ENCODE data around the gene DUSP1.

Gene DUSP1
- total RNA-seq, result 65.4 to 851 (median 348) reads per million in 17 experiments

- DNase-seq, result peak; percentile 99 to 100 (median 100)
Observed at GRCh38 chr5:172770675-172771438, at the start of gene DUSP1. Gene DUSP1, minus strand, starts transcription at chr5:172771195. Its CDS starts 243 bp downstream, at chr5:172770952.

GRCh38 chr5:172820046-172820767 lies 49.2 kb upstream of the DUSP1 start:
- DNase-seq, result peak in 2 of 4 experiments; percentile 26 to 49

GRCh38 chr5:172819569-172819968 lies 48.6 kb upstream of the DUSP1 start:
- no peak for DNase-seq

GRCh38 chr5:172818081-172818480 lies 47.1 kb upstream of the DUSP1 start:
- DNase-seq, result no peak

- no peak for DNase-seq
Observed at GRCh38 chr5:172817664-172818063, 46.7 kb upstream of the DUSP1 start.

- DNase-seq, result peak; percentile 53 to 74 (median 67)
Observed at GRCh38 chr5:172816925-172817562, 46.0 kb upstream of the DUSP1 start.

GRCh38 chr5:172815631-172816030 lies 44.6 kb upstream of the DUSP1 start:
- DNase-seq, result peak in 2 of 4 experiments; percentile 27 to 50

- DNase-seq, result peak in 2 of 4 experiments; percentile 45 to 62
Observed at GRCh38 chr5:172810996-172811395, 40.0 kb upstream of the DUSP1 start.

GRCh38 chr5:172809774-172810173 lies 38.8 kb upstream of the DUSP1 start:
- DNase-seq, result no peak

GRCh38 chr5:172807766-172808311 lies 36.8 kb upstream of the DUSP1 start:
- DNase-seq, result no peak

GRCh38 chr5:172806897-172807672 lies 36.1 kb upstream of the DUSP1 start:
- peak; percentile 94 to 97 (median 95) for DNase-seq

- peak in 1 of 4 experiments; percentile 27 for DNase-seq
Observed at GRCh38 chr5:172805736-172806255, 34.8 kb upstream of the DUSP1 start.

- DNase-seq, result no peak
Observed at GRCh38 chr5:172805018-172805683, 34.2 kb upstream of the DUSP1 start.

- DNase-seq, result no peak
Observed at GRCh38 chr5:172802567-172803176, 31.7 kb upstream of the DUSP1 start.

- DNase-seq, result no peak
Observed at GRCh38 chr5:172802112-172802511, 31.1 kb upstream of the DUSP1 start.

- DNase-seq, result peak in 1 of 4 experiments; percentile 58
Observed at GRCh38 chr5:172801179-172801671, 30.2 kb upstream of the DUSP1 start.

GRCh38 chr5:172800088-172800551 lies 29.1 kb upstream of the DUSP1 start:
- DNase-seq, result peak; percentile 97 to 99 (median 98)

- DNase-seq, result no peak
Observed at GRCh38 chr5:172799416-172799815, 28.4 kb upstream of the DUSP1 start.

GRCh38 chr5:172798422-172799215 lies 27.6 kb upstream of the DUSP1 start:
- peak; percentile 86 to 96 (median 93) for DNase-seq
